22Rv1 (cell line): Measurements from ENCODE around the gene NAV2.

Experiments used
- CTCF ChIP-seq: fragments of 450-650 bp; IDR thresholded peaks from 2 replicates; pipeline ENCODE4 v1.5.1; 2017; ENCODE audit warnings: mild to moderate bottlenecking
- ZFX ChIP-seq: fragments of 450-650 bp; IDR thresholded peaks from 2 replicates; pipeline ENCODE4 v1.6.1; 2017; ENCODE audit warnings: antibody characterized with exemption, borderline replicate concordance

- TF ChIP-seq CTCF (no peak), ZFX (no peak)
Observed at GRCh38 chr11:20046416-20046815, 333.8 kb downstream of the NAV2 start.
